Prostate gland (tissue), 2 donors: ENCODE results near the gene STX16. TPM values are rescaled to one million over a fixed set of nuclear protein-coding genes. Genes with fewer than 3 reads are reported as not detected.

Source experiments
- DNase-seq: peaks from one replicate; pipeline ENCODE4 v3.0.0-alpha.2; 2019; ENCODE audit warnings: low spot score
- H3K27ac ChIP-seq, 2 donors: fragments of 200-600 bp; sonication (generic); 2 replicates each; pipeline ENCODE4 v1.5.1; 2017 to 2019
- H3K27me3 ChIP-seq: fragments of 200-600 bp; sonication (generic); replicated peaks from 2 replicates; pipeline ENCODE4 v1.5.1; 2019; ENCODE audit not compliant: insufficient read depth
- H3K36me3 ChIP-seq, 2 donors: fragments of 200-600 bp; sonication (generic); 1 replicate in 1 of 2; 2 replicates in 1 of 2; pipeline versions ENCODE4 v1.5.1 to v1.8.1; 2017 to 2019
- H3K4me1 ChIP-seq: fragments of 200-600 bp; sonication (generic); replicated peaks from 2 replicates; pipeline ENCODE4 v1.5.1; 2019
- H3K4me3 ChIP-seq, 2 donors: fragments of 200-600 bp; sonication (generic); 2 replicates each; pipeline ENCODE4 v1.5.1; 2017 to 2019
- H3K9me3 ChIP-seq: fragments of 200-600 bp; sonication (generic); 2 replicates; pipeline ENCODE4 v1.5.1; 2017
- CTCF ChIP-seq, 4 experiments: fragments of 200-600 bp in 2 of 4; fragments of 450-650 bp in 2 of 4; sonication (generic) in 2 of 4; IDR thresholded peaks; 1 replicate in 3 of 4; 2 replicates in 1 of 4; pipeline ENCODE4 v1.5.1; 2016 to 2019; ENCODE audit warnings: antibody characterized with exemption in 4 of 4, mild to moderate bottlenecking in 2 of 4, moderate library complexity in 2 of 4
- POLR2A ChIP-seq: fragments of 450-650 bp; IDR thresholded peaks from one replicate; pipeline ENCODE4 v1.6.1; 2016; ENCODE audit warnings: antibody characterized with exemption, mild to moderate bottlenecking
- POLR2AphosphoS5 ChIP-seq: sonication (generic); formaldehyde crosslinking; IDR thresholded peaks from one replicate; pipeline ENCODE4 v1.6.1; 2017; ENCODE audit warnings: antibody characterized with exemption
- WGBS: methylation state at CpG from one replicate; pipeline ENCODE4 v1.1.5; 2018; 5-methylcytosine and 5-hydroxymethylcytosine counted together
- intact Hi-C: fragments of 100-400 bp; cut with DNase I; formaldehyde crosslinking; loops from one replicate; pipeline ENCODE4 v1.14.2; 2022
- total RNA-seq, 2 donors: library from RNA; depleted of rRNA; stranded (reverse); fragments of >200 nt; gene quantifications; one replicate each; pipeline ENCODE4 v1.1.0, GENCODE V29; 2016

STX16 gene
- total RNA-seq = 100 to 1,000 TPM in 1 of 2 donors, 10 to 100 TPM in 1; 34.3 to 115 TPM

- Histone ChIP-seq H3K9me3 (no peaks in the 10 kb centered on the region), H3K27ac (peak within 1 kb of the TSS; percentile 92), H3K36me3 (no peaks in the 10 kb centered on the region), H3K27me3 (no peaks in the 10 kb centered on the region), H3K4me1 (peaks cover 16% of the 10 kb centered on the region), H3K4me3 (peak within 1 kb of the TSS; percentile 77 to 89)
- whole genome bisulfite sequencing = under 1% methylated on average over 49 of the region's 49 CpGs
- intact Hi-C loops = loop anchor here (2.0 to 5.0 kb wide), 4 partner anchors 42 to 414 kb away; partner anchors contain the start of gene NPEPL1
- peak; percentile 80 for DNase-seq
- TF ChIP-seq POLR2AphosphoS5 (peak; percentile 83), POLR2A (peak; percentile 68), CTCF (IDR thresholded peaks at IDR 0.05) (peak in 3 of 4 experiments; percentile 47 to 58 (median 58))
These were observed at the start of gene STX16 for GRCh38 chr20:58650776-58651558. Gene STX16 (plus strand): TSS chr20:58651283. CDS start chr20:58652007, 724 bp downstream.

GRCh38 chr20:58602124-58602523 is 49.0 kb upstream of the STX16 start:
- intact Hi-C loops = no loop called here
- TF ChIP-seq POLR2AphosphoS5 (no peak), CTCF (IDR thresholded peaks at IDR 0.05) (no peak), POLR2A (no peak)
- no peak overlapping the region for H3K27ac ChIP-seq
- no peaks in the 10 kb centered on the region for H3K36me3 ChIP-seq
- no peak for DNase-seq
- no peaks in the 10 kb centered on the region for H3K9me3 ChIP-seq
- 91% methylated on average over 5 of the region's 5 CpGs for WGBS
- H3K4me1 ChIP-seq = no peaks in the 10 kb centered on the region
- no peaks in the 10 kb centered on the region for H3K27me3 ChIP-seq
- no peak overlapping the region for H3K4me3 ChIP-seq

GRCh38 chr20:58603721-58604120 is 47.4 kb upstream of the STX16 start:
- no peak for TF ChIP-seq POLR2A
- TF ChIP-seq CTCF (IDR thresholded peaks at IDR 0.05) = no peak
- no peak for TF ChIP-seq POLR2AphosphoS5
- Histone ChIP-seq H3K9me3 (no peaks in the 10 kb centered on the region), H3K36me3 (no peaks in the 10 kb centered on the region), H3K4me3 (no peak overlapping the region), H3K4me1 (no peaks in the 10 kb centered on the region), H3K27ac (no peak overlapping the region), H3K27me3 (no peaks in the 10 kb centered on the region)
- 90% methylated on average over 2 of the region's 2 CpGs for WGBS
- DNase-seq = no peak
- intact Hi-C loops = no loop called here

- no peak for TF ChIP-seq CTCF (IDR thresholded peaks at IDR 0.05)
- TF ChIP-seq POLR2AphosphoS5 = no peak
- no peak for TF ChIP-seq POLR2A
- Histone ChIP-seq H3K4me3 (no peak overlapping the region), H3K4me1 (no peaks in the 10 kb centered on the region), H3K27ac (no peak overlapping the region), H3K27me3 (no peaks in the 10 kb centered on the region), H3K36me3 (no peaks in the 10 kb centered on the region), H3K9me3 (no peaks in the 10 kb centered on the region)
- WGBS = 41% methylated on average over 18 of the region's 19 CpGs
- intact Hi-C loops = no loop called here
- no peak for DNase-seq
These were observed 46.8 kb upstream of the STX16 start for GRCh38 chr20:58604128-58604881.
